Measurements from ENCODE around the gene STATH.
"Not testable (repeated sequence)": the region's sequence is repeated elsewhere in the genome, so short reads cannot be mapped to it uniquely, and the experiment has no call there.

- TF ChIP-seq CTCF, POLR2A (IDR thresholded peaks at IDR 0.05): not testable (repeated sequence)
Measured at GRCh38 chr4:70050138-70050537, 54.4 kb downstream of the STATH start, which contains the start of gene HTN1.

Data from prostate gland (tissue), 2 donors.